Measurements from ENCODE around the gene ZNF414. TPM values are rescaled to one million over a fixed set of nuclear protein-coding genes. Genes with fewer than 3 reads are reported as not detected.
A peak's percentile ranks its signal among the peaks of the same experiment; 100 is the strongest.

ZNF414 gene
- polyA plus RNA-seq, 6 donors from 2014 or later: 7.4 to 25.5 (median 11.7) TPM

DNA sequence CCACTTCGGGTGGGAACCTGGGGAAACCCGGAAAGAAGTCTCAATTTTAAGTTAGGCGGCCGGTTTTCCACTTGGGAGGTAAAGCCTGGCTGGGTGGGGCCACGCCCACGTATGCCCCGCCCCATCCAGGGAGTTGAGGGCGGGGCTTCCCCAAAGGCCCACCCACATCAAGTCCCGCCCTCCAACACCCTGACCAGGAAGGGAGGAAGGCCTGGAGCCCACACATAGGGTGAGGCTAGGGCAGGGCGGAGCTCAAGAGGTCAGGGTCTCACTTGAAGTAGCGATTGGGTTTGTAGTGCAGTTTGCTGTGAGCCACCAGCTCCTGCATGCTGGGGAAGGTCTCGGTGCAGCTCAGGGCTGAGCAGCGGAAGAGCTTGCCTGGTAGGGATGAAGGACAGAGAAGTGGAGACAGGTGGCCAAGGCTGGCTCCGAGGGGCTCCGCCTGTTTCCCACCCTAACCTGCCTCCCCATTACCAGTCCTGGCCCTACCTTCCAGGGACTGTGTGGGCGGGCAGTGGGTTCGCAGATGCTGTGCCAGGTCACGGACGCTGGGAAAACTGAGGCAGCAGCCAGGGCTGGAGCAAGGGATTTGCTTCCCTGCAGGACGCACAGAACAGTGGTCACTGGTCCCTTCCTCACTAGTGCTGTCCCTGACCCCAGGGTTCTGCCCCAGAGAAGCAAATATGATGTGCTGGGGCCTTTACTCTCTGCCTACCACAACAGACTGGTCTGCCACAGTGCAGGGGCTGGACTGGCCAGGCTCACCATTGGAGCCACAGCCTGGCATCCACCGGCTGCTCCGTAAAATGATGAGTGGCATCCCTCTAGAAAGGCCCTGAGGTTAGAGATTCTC lies 1.6 kb downstream of the ZNF414 start:
- H3K27ac Mint-ChIP-seq: peak overlapping the region in 2 of 6 donors; percentile 12 to 28
- no peaks in the 10 kb centered on the region for H3K36me3 Mint-ChIP-seq
- peaks cover 10 to 37% (median 22%) of the 10 kb centered on the region in 3 donors for H3K4me1 Mint-ChIP-seq
- H3K4me3 Mint-ChIP-seq: peak overlapping the region in 6 of 8 donors; percentile 18 to 98 (median 70)
- H3K9me3 Mint-ChIP-seq: no peaks in the 10 kb centered on the region
- ATAC-seq (ENCODE audit: low read depth in 2 of 2) (no peak), DNase-seq (no peak)
- H3K27me3 Mint-ChIP-seq: no peaks in the 10 kb centered on the region

GRCh38 chr19:8511573-8512101 lies 2.3 kb downstream of the ZNF414 start:
- no peaks in the 10 kb centered on the region for H3K27me3 Mint-ChIP-seq
- no peaks in the 10 kb centered on the region for H3K36me3 Mint-ChIP-seq
- H3K9me3 Mint-ChIP-seq: no peaks in the 10 kb centered on the region
- ATAC-seq (ENCODE audit: low read depth in 2 of 2): no peak
- DNase-seq: no peak
- peak overlapping the region in 1 of 8 donors; percentile 52 for H3K4me3 Mint-ChIP-seq
- no peak overlapping the region for H3K27ac Mint-ChIP-seq
- H3K4me1 Mint-ChIP-seq: peaks cover 8 to 34% (median 22%) of the 10 kb centered on the region in 3 donors

- H3K9me3 Mint-ChIP-seq: no peaks in the 10 kb centered on the region
- peaks cover 15 to 37% (median 31%) of the 10 kb centered on the region in 3 donors for H3K4me1 Mint-ChIP-seq
- ATAC-seq (ENCODE audit: low read depth in 2 of 2) (no peak), DNase-seq (no peak)
- H3K36me3 Mint-ChIP-seq: no peaks in the 10 kb centered on the region
- H3K27me3 Mint-ChIP-seq: no peaks in the 10 kb centered on the region
- H3K27ac Mint-ChIP-seq: no peak overlapping the region
- H3K4me3 Mint-ChIP-seq: no peak overlapping the region
Measured at GRCh38 chr19:8510589-8511115, 3.3 kb downstream of the ZNF414 start.

GRCh38 chr19:8506402-8506957 lies 7.5 kb downstream of the ZNF414 start:
- ATAC-seq (ENCODE audit: low read depth in 2 of 2) (no peak), DNase-seq (no peak)
- H3K27me3 Mint-ChIP-seq: peaks cover 0 to 10% (median 8%) of the 10 kb centered on the region in 3 donors
- H3K4me1 Mint-ChIP-seq: peaks cover 12 to 20% (median 17%) of the 10 kb centered on the region in 3 donors
- peak overlapping the region; percentile 85 to 96 (median 94) for H3K4me3 Mint-ChIP-seq
- H3K9me3 Mint-ChIP-seq: no peaks in the 10 kb centered on the region
- H3K36me3 Mint-ChIP-seq: no peaks in the 10 kb centered on the region
- peak overlapping the region in 1 of 6 donors; percentile 76 for H3K27ac Mint-ChIP-seq

DNA sequence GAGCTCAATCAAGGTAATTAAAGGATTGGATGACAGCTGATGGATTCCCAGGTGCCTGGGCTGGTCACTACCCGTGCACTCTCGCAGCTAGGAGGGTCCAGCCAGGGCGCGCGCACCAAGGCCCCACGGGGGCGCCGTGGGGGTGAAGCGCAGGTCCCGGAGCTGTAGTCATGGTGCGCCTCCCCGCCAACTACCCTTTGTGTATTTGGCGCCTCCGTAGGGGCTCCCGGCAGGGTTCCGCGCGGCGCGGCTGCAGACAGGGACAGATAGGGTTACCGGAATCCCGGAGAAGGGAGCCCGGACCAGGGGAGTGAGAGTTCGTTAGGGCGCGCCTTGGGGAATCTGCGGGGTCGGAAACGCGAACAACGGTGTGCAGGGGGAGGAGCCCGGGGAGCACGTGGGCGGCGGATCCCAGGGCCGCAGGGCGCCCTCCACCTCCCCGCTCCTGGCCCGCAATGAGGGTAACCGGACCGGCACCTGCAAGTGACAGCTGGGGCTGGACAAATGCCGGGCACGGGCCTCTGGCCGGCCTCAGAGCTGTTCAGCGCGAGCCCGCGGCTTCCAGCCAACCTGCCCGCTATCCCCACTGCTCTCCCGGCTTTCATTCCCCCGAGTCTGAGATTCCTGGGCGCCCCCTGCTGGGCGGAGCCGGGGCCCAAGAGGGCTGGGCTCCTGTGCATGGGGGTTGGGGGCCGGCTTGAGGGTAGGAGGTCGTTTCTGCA lies 8.1 kb downstream of the ZNF414 start:
- peak; percentile 76 to 77 for ATAC-seq (ENCODE audit: low read depth in 2 of 2)
- DNase-seq: peak; percentile 66
- Mint-ChIP-seq H3K4me1 (peaks cover 12 to 20% (median 17%) of the 10 kb centered on the region in 3 donors), H3K36me3 (no peaks in the 10 kb centered on the region), H3K27ac (peak overlapping the region in 2 of 6 donors; percentile 76 to 92), H3K4me3 (peak overlapping the region; percentile 85 to 96 (median 94)), H3K9me3 (no peaks in the 10 kb centered on the region), H3K27me3 (peaks cover 0 to 13% (median 8%) of the 10 kb centered on the region in 3 donors)

GRCh38 chr19:8504919-8505318 lies 9.0 kb downstream of the ZNF414 start:
- no peaks in the 10 kb centered on the region for H3K36me3 Mint-ChIP-seq
- H3K27me3 Mint-ChIP-seq: peaks cover 0 to 13% (median 8%) of the 10 kb centered on the region in 3 donors
- peak overlapping the region in 7 of 8 donors; percentile 20 to 96 (median 74) for H3K4me3 Mint-ChIP-seq
- no peak for ATAC-seq (ENCODE audit: low read depth in 2 of 2)
- H3K9me3 Mint-ChIP-seq: no peaks in the 10 kb centered on the region
- peaks cover 17 to 20% (median 17%) of the 10 kb centered on the region in 3 donors for H3K4me1 Mint-ChIP-seq
- no peak overlapping the region for H3K27ac Mint-ChIP-seq
- no peak for DNase-seq

- Mint-ChIP-seq H3K36me3 (no peaks in the 10 kb centered on the region), H3K27ac (peak overlapping the region in 1 of 6 donors; percentile 65), H3K27me3 (peaks cover 0 to 13% (median 8%) of the 10 kb centered on the region in 3 donors), H3K4me1 (peaks cover 17 to 20% (median 19%) of the 10 kb centered on the region in 3 donors), H3K4me3 (peak overlapping the region; percentile 21 to 64 (median 40)), H3K9me3 (no peaks in the 10 kb centered on the region)
- no peak for DNase-seq
- no peak for ATAC-seq (ENCODE audit: low read depth in 2 of 2)
Measured at GRCh38 chr19:8504171-8504570, 9.8 kb downstream of the ZNF414 start.

DNA sequence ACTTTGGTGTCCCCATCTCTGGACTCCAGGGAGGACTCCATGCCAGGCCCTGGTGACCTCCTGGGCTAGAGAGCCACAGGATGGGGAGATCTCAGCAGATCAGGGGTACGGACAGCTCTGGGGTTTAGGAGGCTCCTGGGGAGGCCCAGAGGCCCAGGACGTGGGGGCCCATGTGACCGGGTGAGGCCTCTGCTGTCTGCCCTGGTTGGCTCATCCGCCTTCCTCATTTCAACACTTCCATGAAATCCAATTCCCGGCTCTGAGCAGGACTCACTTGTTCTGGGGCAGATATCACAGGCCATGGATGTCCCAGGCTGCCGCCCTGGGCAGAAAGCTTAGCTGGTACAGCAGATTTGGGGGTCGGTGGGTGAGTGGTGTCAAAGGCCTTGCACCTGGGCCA lies 10.5 kb downstream of the ZNF414 start:
- H3K4me1 Mint-ChIP-seq: peaks cover 17 to 19% (median 18%) of the 10 kb centered on the region in 3 donors
- ATAC-seq (ENCODE audit: low read depth in 2 of 2) (no peak), DNase-seq (no peak)
- no peaks in the 10 kb centered on the region for H3K9me3 Mint-ChIP-seq
- no peaks in the 10 kb centered on the region for H3K36me3 Mint-ChIP-seq
- H3K4me3 Mint-ChIP-seq: peak overlapping the region in 2 of 8 donors; percentile 32 to 56
- peak overlapping the region in 1 of 6 donors; percentile 10 for H3K27ac Mint-ChIP-seq
- H3K27me3 Mint-ChIP-seq: peaks cover 0 to 13% (median 8%) of the 10 kb centered on the region in 3 donors

DNA sequence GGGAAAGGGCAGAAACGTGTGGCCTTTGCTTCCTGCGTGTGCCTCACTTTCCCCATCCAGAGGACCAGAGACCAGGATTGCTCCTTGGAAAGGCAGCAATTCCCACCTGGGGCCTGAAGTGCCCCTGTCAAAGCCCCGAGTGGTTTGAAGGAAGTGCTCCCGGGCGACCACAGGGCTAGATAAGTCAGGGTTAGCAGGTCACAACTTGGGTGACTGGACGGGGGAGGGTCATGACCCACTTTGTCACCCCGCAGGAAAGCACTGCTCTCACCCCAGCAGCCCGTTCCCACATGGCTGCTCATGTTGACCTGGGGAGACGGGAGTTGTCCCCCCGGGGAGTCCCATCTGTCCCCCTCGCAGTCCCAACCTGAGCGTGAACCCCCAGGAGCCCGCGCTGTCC lies 12.0 kb downstream of the ZNF414 start:
- Mint-ChIP-seq H3K9me3 (no peaks in the 10 kb centered on the region), H3K4me1 (peaks cover 8 to 19% (median 17%) of the 10 kb centered on the region in 3 donors), H3K27me3 (peaks cover 0 to 13% (median 8%) of the 10 kb centered on the region in 3 donors), H3K27ac (no peak overlapping the region), H3K4me3 (no peak overlapping the region), H3K36me3 (no peaks in the 10 kb centered on the region)
- no peak for DNase-seq
- no peak for ATAC-seq (ENCODE audit: low read depth in 2 of 2)

DNA sequence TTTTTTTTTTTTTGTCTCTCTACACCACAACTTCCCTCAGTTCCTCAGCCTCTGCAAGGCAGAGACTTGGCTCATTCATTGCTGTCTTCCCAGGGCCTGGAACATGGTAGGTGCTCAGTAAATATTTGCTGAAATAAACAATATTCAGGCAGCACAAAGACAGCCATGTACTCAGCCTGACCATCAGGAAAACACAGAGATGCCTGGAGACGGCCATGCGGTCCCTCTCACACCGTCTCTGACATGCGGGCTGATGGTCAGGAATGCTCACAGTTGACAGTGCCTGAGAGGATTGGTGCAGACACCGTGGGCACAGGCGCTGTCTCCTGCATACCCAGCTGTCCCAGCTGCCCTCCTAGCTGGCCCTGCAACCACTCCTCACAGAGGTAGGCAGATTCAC lies 12.5 kb downstream of the ZNF414 start:
- Mint-ChIP-seq H3K27ac (peak overlapping the region in 1 of 6 donors; percentile 20), H3K4me3 (no peak overlapping the region), H3K27me3 (peaks cover 0 to 13% (median 8%) of the 10 kb centered on the region in 3 donors), H3K9me3 (no peaks in the 10 kb centered on the region), H3K4me1 (peaks cover 8 to 19% (median 15%) of the 10 kb centered on the region in 3 donors), H3K36me3 (no peaks in the 10 kb centered on the region)
- no peak for DNase-seq
- ATAC-seq (ENCODE audit: low read depth in 2 of 2): no peak

GRCh38 chr19:8500158-8500557 lies 13.8 kb downstream of the ZNF414 start:
- H3K4me3 Mint-ChIP-seq: no peak overlapping the region
- H3K27ac Mint-ChIP-seq: no peak overlapping the region
- peaks cover 0 to 13% (median 8%) of the 10 kb centered on the region in 3 donors for H3K27me3 Mint-ChIP-seq
- DNase-seq (no peak), ATAC-seq (ENCODE audit: low read depth in 2 of 2) (no peak)
- peaks cover 3 to 9% (median 4%) of the 10 kb centered on the region in 3 donors for H3K4me1 Mint-ChIP-seq
- no peaks in the 10 kb centered on the region for H3K9me3 Mint-ChIP-seq
- no peaks in the 10 kb centered on the region for H3K36me3 Mint-ChIP-seq

- peaks cover 0 to 9% (median 7%) of the 10 kb centered on the region in 3 donors for H3K4me1 Mint-ChIP-seq
- H3K9me3 Mint-ChIP-seq: no peaks in the 10 kb centered on the region
- no peaks in the 10 kb centered on the region for H3K36me3 Mint-ChIP-seq
- ATAC-seq (ENCODE audit: low read depth in 2 of 2) (no peak), DNase-seq (no peak)
- peak overlapping the region in 1 of 6 donors; percentile 44 for H3K27ac Mint-ChIP-seq
- no peak overlapping the region for H3K4me3 Mint-ChIP-seq
- H3K27me3 Mint-ChIP-seq: peaks cover 0 to 13% (median 6%) of the 10 kb centered on the region in 3 donors
Measured at GRCh38 chr19:8499048-8499833, 14.7 kb downstream of the ZNF414 start.

Measured in naive B cell (primary cell).